HepG2 (cell line): ENCODE results near the gene NDRG3. TPM values are rescaled to one million over a fixed set of nuclear protein-coding genes. Genes with fewer than 3 reads are reported as not detected.

Experiments
- ATAC-seq: fragments of 200-7000 bp; cut with Tn5 transposase; 3 replicates; pipeline ENCODE4 v1.9.1; 2020; ENCODE audit warnings: mild to moderate bottlenecking, moderate library complexity
- BruUV-seq: library from RNA; stranded (reverse); fragments of 400-500 nt; replicated peaks from 2 replicates; lab custom pipeline; 2021; lab: Mats Ljungman, UMichigan
- CTCF ChIA-PET: fragments of 300-600 bp; formaldehyde crosslinking; extraction: SDS; loops from one replicate; lab custom pipeline; 2021; ENCODE audit warnings: low total read pairs, inconsistent platforms, low intra/inter-chr PET ratio; lab: Yijun Ruan, JAX
- POLR2A ChIA-PET: fragments of 350-600 bp; sonication (Branson Sonifier 250); formaldehyde crosslinking; loops from one replicate; lab custom pipeline; 2020; ENCODE audit warnings: antibody characterized with exemption, inconsistent platforms; lab: Yijun Ruan, JAX
- DNase-seq: peaks from one replicate; pipeline ENCODE4 v3.0.0-alpha.2; 2015; ENCODE audit warnings: low spot score
- FAIRE-seq: peaks from 3 replicates; lab custom pipeline; 2011; peaks lifted over from hg19 to GRCh38; lab: Jason Lieb, UNC
- H2AFZ ChIP-seq: one replicate; pipeline ENCODE4 v1.6.1; 2011; ENCODE audit warnings: low read length, inconsistent platforms
- H3K27ac ChIP-seq: fragments of 300-600 bp; 3 replicates; pipeline ENCODE4 v1.8.0; 2011; ENCODE audit warnings: mixed run types, mild to moderate bottlenecking, mixed read lengths, low read length, inconsistent platforms; ENCODE audit not compliant: insufficient read depth; ENCODE audit errors: extremely low read length
- H3K27me3 ChIP-seq, 2 experiments: fragments of 200-600 bp in 1 of 2; 2 replicates in 1 of 2; 3 replicates in 1 of 2; pipeline versions ENCODE4 v1.6.0 to v1.8.0; 2011; ENCODE audit warnings: low read length in 2 of 2, mild to moderate bottlenecking in 2 of 2, moderate library complexity in 2 of 2, inconsistent platforms in 1 of 2; ENCODE audit not compliant: insufficient read depth in 2 of 2, control insufficient read depth in 1 of 2
- H3K36me3 ChIP-seq, 2 experiments: fragments of 200-600 bp in 1 of 2; replicated peaks in 1 of 2; 2 replicates in 1 of 2; 3 replicates in 1 of 2; pipeline versions ENCODE4 v1.5.1 to v1.8.0; 2011; ENCODE audit warnings: low read length in 2 of 2, inconsistent platforms in 1 of 2; ENCODE audit not compliant: insufficient read depth in 2 of 2, control insufficient read depth in 1 of 2
- H3K4me1 ChIP-seq: 2 replicates; pipeline ENCODE4 v1.5.1; 2012; ENCODE audit warnings: low read length, inconsistent platforms; ENCODE audit not compliant: insufficient read depth
- H3K4me2 ChIP-seq: 2 replicates; pipeline ENCODE4 v1.6.0; 2011; ENCODE audit warnings: low read depth, low read length, inconsistent platforms
- H3K4me3 ChIP-seq, 3 experiments: fragments of 200-600 bp in 1 of 3; sonication (generic), shearing (Covaris generic) in 1 of 3; replicated peaks in 1 of 3; 2 replicates each; pipeline ENCODE4 v1.5.1; 2011 to 2016; ENCODE audit warnings: low read length in 3 of 3, inconsistent platforms in 2 of 3, low read depth in 2 of 3, mild to moderate bottlenecking in 2 of 3, control low read depth in 1 of 3, mixed read lengths in 1 of 3; ENCODE audit not compliant: insufficient read depth in 1 of 3
- H3K79me2 ChIP-seq: one replicate; pipeline ENCODE4 v1.6.1; 2011; ENCODE audit warnings: low read length, inconsistent platforms; ENCODE audit not compliant: insufficient read depth
- H3K9ac ChIP-seq: 2 replicates; pipeline ENCODE4 v1.6.0; 2011; ENCODE audit warnings: mild to moderate bottlenecking, low read depth, low read length, inconsistent platforms; ENCODE audit not compliant: insufficient read depth
- H3K9me3 ChIP-seq: 2 replicates; pipeline ENCODE4 v1.5.1; 2012; ENCODE audit warnings: mild to moderate bottlenecking, low read length
- H4K20me1 ChIP-seq: 2 replicates; pipeline ENCODE4 v1.6.0; 2011; ENCODE audit warnings: inconsistent platforms, mild to moderate bottlenecking, low read length, moderate library complexity; ENCODE audit not compliant: insufficient read depth
- ATM ChIP-seq: fragments of 450-650 bp; IDR thresholded peaks from 2 replicates; pipeline ENCODE4 v1.7.1; 2017; ENCODE audit warnings: mild to moderate bottlenecking, borderline replicate concordance
- DZIP1 ChIP-seq: sonication (generic); formaldehyde crosslinking; IDR thresholded peaks from 2 replicates; pipeline ENCODE4 v1.5.0; 2020; ENCODE audit warnings: mild to moderate bottlenecking, missing genetic modification reagents
- IRF1 ChIP-seq: sonication (generic); formaldehyde crosslinking; IDR thresholded peaks from 2 replicates; pipeline ENCODE4 v1.4.0; 2020; ENCODE audit warnings: low read depth, mild to moderate bottlenecking, missing genetic modification reagents
- MIXL1 ChIP-seq: IDR thresholded peaks from 2 replicates; pipeline ENCODE4 v1.6.1; 2016
- MXD1 ChIP-seq: sonication (generic); formaldehyde crosslinking; IDR thresholded peaks from 2 replicates; pipeline ENCODE4 v1.4.0; 2020; ENCODE audit warnings: mild to moderate bottlenecking, missing genetic modification reagents
- POLR2G ChIP-seq: fragments of 200-400 bp; formaldehyde crosslinking; IDR thresholded peaks from 2 replicates; pipeline ENCODE4 v1.6.1; 2018; ENCODE audit warnings: mild to moderate bottlenecking, low read depth, low read length, moderate library complexity
- SRSF1 ChIP-seq: fragments of 200-400 bp; formaldehyde crosslinking; optimal IDR thresholded peaks from 2 replicates; pipeline ENCODE3; 2017; ENCODE audit warnings: mild to moderate bottlenecking, low read depth, low read length, moderate library complexity
- ZFP1 ChIP-seq: IDR thresholded peaks from 2 replicates; pipeline ENCODE4 v1.6.1; 2016
- ZNF704 ChIP-seq: sonication (generic); formaldehyde crosslinking; IDR thresholded peaks from 2 replicates; pipeline ENCODE4 v1.8.1; 2023; ENCODE audit warnings: mild to moderate bottlenecking, inconsistent platforms, moderate library complexity, missing genetic modification reagents, borderline replicate concordance
- ZSCAN21 ChIP-seq: sonication (generic); formaldehyde crosslinking; IDR thresholded peaks from 2 replicates; pipeline ENCODE4 v1.8.0; 2022; ENCODE audit warnings: mild to moderate bottlenecking, missing genetic modification reagents, moderate library complexity, borderline replicate concordance
- ZSCAN9 ChIP-seq: IDR thresholded peaks from 2 replicates; pipeline ENCODE4 v1.6.1; 2016; ENCODE audit warnings: borderline replicate concordance
- WGBS: methylation state at CpG from one replicate; pipeline ENCODE4 v1.1.6; 2017; ENCODE audit warnings: low lambda C conversion rate; 5-methylcytosine and 5-hydroxymethylcytosine counted together
- in situ Hi-C: cut with HindIII; loops from 2 replicates; pipeline ENCODE4 v1.10.0; 2017; ENCODE audit warnings: low pct_unique_long_range_greater_than_20kb; ENCODE audit not compliant: extremely low pct_ligation_motif_present
- intact Hi-C: fragments of 100-400 bp; cut with micrococcal nuclease; formaldehyde crosslinking; loops from one replicate; pipeline ENCODE4 v1.10.0; 2022; ENCODE audit not compliant: unreplicated experiment
- polyA plus RNA-seq, 8 experiments: library from polyadenylated mRNA; depleted of rRNA in 3 of 8; stranded (reverse) in 7 of 8; unstranded in 1 of 8; fragments of >200 nt; fragmentation: Illumina TruSeq in 4 of 8; extraction: Trizol in 4 of 8; gene quantifications; 2 replicates each; pipeline versions ENCODE4 v1.2.1 to v1.2.3, GENCODE V29; 2011 to 2016; ENCODE audit warnings: low read depth in 4 of 8, missing spikeins in 1 of 8, mixed read lengths in 1 of 8; ENCODE audit not compliant: insufficient read depth in 1 of 8
- total RNA-seq, 5 experiments: library from RNA; depleted of rRNA; stranded (reverse); fragments of >200 nt; fragmentation: Illumina TruSeq; extraction: Trizol; gene quantifications; 2 replicates each; pipeline ENCODE4 v1.2.3, GENCODE V29; 2016; ENCODE audit warnings: low read depth in 1 of 5
- TF ChIP-seq, protein P1 (sequence below): sonication (generic); formaldehyde crosslinking; IDR thresholded peaks from 2 replicates; pipeline ENCODE4 v1.5.0; 2020; ENCODE audit warnings: missing genetic modification reagents

The NDRG3 gene
- total and polyA plus RNA-seq, 2 of the 13 experiments (the other 11 are each of a cell fraction or from before 2014, with no cell fraction given): 36.0 to 40.5 TPM

- BruUV-seq: no TSS peak
- no peak overlapping the region for H3K4me3 ChIP-seq
- CTCF ChIA-PET: no interaction called here
- WGBS: 91% methylated on average over 7 of the region's 7 CpGs
- H3K9ac ChIP-seq: no peak overlapping the region
- intact Hi-C loops: no loop called here
- H3K27ac ChIP-seq: peak overlapping the region; percentile 79
- H3K36me3 ChIP-seq: no peaks in the 10 kb centered on the region
- no peak overlapping the region for H3K4me2 ChIP-seq
- H3K27me3 ChIP-seq: no peaks in the 10 kb centered on the region
- no peak overlapping the region for H2AFZ ChIP-seq
- in situ Hi-C loops: no loop called here
- TF ChIP-seq, protein P1, sequence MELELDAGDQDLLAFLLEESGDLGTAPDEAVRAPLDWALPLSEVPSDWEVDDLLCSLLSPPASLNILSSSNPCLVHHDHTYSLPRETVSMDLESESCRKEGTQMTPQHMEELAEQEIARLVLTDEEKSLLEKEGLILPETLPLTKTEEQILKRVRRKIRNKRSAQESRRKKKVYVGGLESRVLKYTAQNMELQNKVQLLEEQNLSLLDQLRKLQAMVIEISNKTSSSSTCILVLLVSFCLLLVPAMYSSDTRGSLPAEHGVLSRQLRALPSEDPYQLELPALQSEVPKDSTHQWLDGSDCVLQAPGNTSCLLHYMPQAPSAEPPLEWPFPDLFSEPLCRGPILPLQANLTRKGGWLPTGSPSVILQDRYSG (CRISPR knock-in tag): no peak
- TF ChIP-seq MXD1 (CRISPR knock-in tag): no peak
- no peak for TF ChIP-seq ZSCAN21 (CRISPR knock-in tag)
- TF ChIP-seq ATM: no peak
- no peak for TF ChIP-seq ZFP1 (CRISPR knock-in tag)
- TF ChIP-seq MIXL1 (CRISPR knock-in tag): no peak
- TF ChIP-seq IRF1 (CRISPR knock-in tag): no peak
- TF ChIP-seq DZIP1 (CRISPR knock-in tag): no peak
- TF ChIP-seq ZNF704 (CRISPR knock-in tag): no peak
- TF ChIP-seq SRSF1: no peak
- no peak for TF ChIP-seq ZSCAN9
- TF ChIP-seq POLR2G: no peak
- POLR2A ChIA-PET: no interaction called here
- no peak for ATAC-seq
- H3K9me3 ChIP-seq: no peaks in the 10 kb centered on the region
- no peaks in the 10 kb centered on the region for H3K79me2 ChIP-seq
- FAIRE-seq: no peak
- no peaks in the 10 kb centered on the region for H4K20me1 ChIP-seq
- peaks cover 94% of the 10 kb centered on the region for H3K4me1 ChIP-seq
- DNase-seq: no peak
These were observed 101.2 kb downstream of the NDRG3 start for GRCh38 chr20:36644706-36645095.
